Non-pigmented ciliary epithelial cell (primary cell): ENCODE results near the gene SLAMF1.

Experiments
- DNase-seq: peaks from one replicate; pipeline ENCODE4 v3.0.0-alpha.2; 2010; ENCODE audit warnings: low read depth

The SLAMF1 gene

GRCh38 chr1:160623862-160624261 lies 23.0 kb downstream of the SLAMF1 start:
- DNase-seq = no peak

- DNase-seq = no peak
Observed at GRCh38 chr1:160623227-160623633, 23.6 kb downstream of the SLAMF1 start.

- DNase-seq = no peak
Observed at GRCh38 chr1:160622501-160623226, 24.2 kb downstream of the SLAMF1 start.

GRCh38 chr1:160621633-160622413 lies 25.0 kb downstream of the SLAMF1 start:
- DNase-seq = no peak

- no peak for DNase-seq
Observed at GRCh38 chr1:160620942-160621632, 25.8 kb downstream of the SLAMF1 start.

- DNase-seq = no peak
Observed at GRCh38 chr1:160619742-160620277, 27.0 kb downstream of the SLAMF1 start.

GRCh38 chr1:160618763-160619274 lies 28.0 kb downstream of the SLAMF1 start:
- no peak for DNase-seq

GRCh38 chr1:160618327-160618726 lies 28.5 kb downstream of the SLAMF1 start:
- no peak for DNase-seq

- DNase-seq = no peak
Observed at GRCh38 chr1:160615660-160616059, 31.2 kb downstream of the SLAMF1 start.

- DNase-seq = no peak
Observed at GRCh38 chr1:160614410-160614809, 32.4 kb downstream of the SLAMF1 start.

GRCh38 chr1:160612613-160613218 lies 34.1 kb downstream of the SLAMF1 start:
- DNase-seq = no peak

- no peak for DNase-seq
Observed at GRCh38 chr1:160610569-160611242, 36.1 kb downstream of the SLAMF1 start.

- DNase-seq = no peak
Observed at GRCh38 chr1:160608941-160609340, 37.9 kb downstream of the SLAMF1 start.

- DNase-seq = no peak
Observed at GRCh38 chr1:160608514-160608913, 38.3 kb downstream of the SLAMF1 start.

- no peak for DNase-seq
Observed at GRCh38 chr1:160608057-160608456, 38.8 kb downstream of the SLAMF1 start.

GRCh38 chr1:160607672-160608032 lies 39.2 kb downstream of the SLAMF1 start:
- no peak for DNase-seq

GRCh38 chr1:160607011-160607671 lies 39.7 kb downstream of the SLAMF1 start:
- peak; percentile 54 for DNase-seq

GRCh38 chr1:160606611-160607010 lies 40.2 kb downstream of the SLAMF1 start:
- DNase-seq = no peak

GRCh38 chr1:160605792-160606479 lies 40.9 kb downstream of the SLAMF1 start:
- DNase-seq = no peak

- DNase-seq = no peak
Observed at GRCh38 chr1:160605205-160605604, 41.6 kb downstream of the SLAMF1 start.
